ENCODE data around the gene DACT3.

The DACT3 gene

DNA sequence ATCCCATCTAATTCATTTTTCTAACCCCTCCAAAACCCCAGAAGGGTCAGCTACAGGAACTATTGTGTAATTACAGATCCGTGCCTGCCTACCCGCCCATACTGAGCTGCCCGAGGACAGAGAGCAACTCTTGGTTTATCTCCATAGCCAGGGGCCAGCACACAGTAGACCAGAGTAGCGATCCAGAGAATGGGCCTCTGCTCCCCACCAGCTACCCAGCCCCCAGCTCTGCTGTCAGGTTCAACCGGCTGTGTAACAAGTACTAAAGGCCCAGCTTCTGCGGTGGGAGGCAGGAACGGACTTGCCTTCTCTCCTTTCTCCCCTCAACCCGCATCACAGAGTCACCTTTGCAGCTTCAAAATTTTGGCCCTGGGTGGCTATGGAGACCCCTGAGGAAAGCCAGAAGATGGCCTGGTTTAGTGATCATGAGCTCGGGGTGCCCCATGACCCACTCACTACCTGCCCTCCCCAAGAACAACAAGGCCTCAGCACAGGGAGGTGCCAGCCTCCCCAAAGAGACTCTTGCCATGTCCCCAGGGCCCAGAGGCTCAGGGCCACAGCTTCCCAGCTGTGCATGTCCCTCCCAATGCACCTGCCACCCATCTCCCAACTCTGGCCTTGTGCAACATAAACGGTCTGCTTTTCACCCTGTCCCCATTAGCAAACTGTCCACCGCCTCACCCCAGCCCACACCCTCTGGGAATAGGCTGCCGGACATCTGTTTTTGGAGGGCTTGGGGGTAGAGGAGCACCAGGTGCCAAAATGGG lies 54.1 kb downstream of the DACT3 start:
- Histone ChIP-seq H3K79me2 (ENCODE audit: low read length) (peaks cover 44% of the 10 kb centered on the region), H3K4me3 (ENCODE audit: low read length) (no peak overlapping the region), H3K4me2 (ENCODE audit: low read length) (no peak overlapping the region), H3K27me3 (ENCODE audit: low read depth, low read length) (no peaks in the 10 kb centered on the region), H2AFZ (ENCODE audit: low read depth, low read length) (no peak overlapping the region), H4K20me1 (ENCODE audit: insufficient read depth, low read length) (peaks cover 44% of the 10 kb centered on the region), H3K4me1 (ENCODE audit: low read length) (peaks cover 25% of the 10 kb centered on the region), H3K36me3 (replicated peaks; ENCODE audit: low read depth, low read length) (peaks cover 67% of the 10 kb centered on the region), H3K9me3 (ENCODE audit: insufficient read depth, low read length) (no peaks in the 10 kb centered on the region), H3K9ac (ENCODE audit: low read length) (no peak overlapping the region), H3K27ac (ENCODE audit: low read length) (no peak overlapping the region)
- no peak for TF ChIP-seq EZH2phosphoT487 (IDR thresholded peaks at IDR 0.05; ENCODE audit: low read depth)
- no peak for TF ChIP-seq CTCF (IDR thresholded peaks at IDR 0.05; ENCODE audit: low read depth, low read length)

DNA sequence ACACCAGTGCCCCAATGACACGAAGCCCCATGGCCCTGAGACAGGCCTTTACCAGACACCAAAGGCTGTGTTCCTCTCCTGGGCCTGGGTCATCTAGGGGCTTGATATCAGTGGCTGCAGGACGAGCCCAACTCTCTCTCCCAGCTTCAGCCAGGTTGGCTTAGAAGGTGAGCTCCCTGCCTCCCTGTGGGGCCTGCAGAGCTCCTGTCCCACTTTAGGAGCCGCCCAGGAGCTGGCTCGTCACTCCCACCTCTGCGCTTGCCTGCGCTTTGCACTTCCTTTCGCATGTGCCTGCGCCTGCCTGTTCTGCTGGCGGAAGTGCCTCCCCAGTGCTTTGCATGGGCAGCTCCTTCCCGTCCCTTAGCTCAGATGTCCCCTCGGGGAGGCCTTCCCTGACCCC lies 55.0 kb downstream of the DACT3 start:
- H3K36me3 ChIP-seq (replicated peaks; ENCODE audit: low read depth, low read length) = peaks cover 65% of the 10 kb centered on the region
- peaks cover 51% of the 10 kb centered on the region for H3K79me2 ChIP-seq (ENCODE audit: low read length)

GRCh38 chr19:46605356-46605821 lies 55.6 kb downstream of the DACT3 start:
- Histone ChIP-seq H3K4me3 (ENCODE audit: low read length) (no peak overlapping the region), H3K9me3 (ENCODE audit: insufficient read depth, low read length) (no peaks in the 10 kb centered on the region), H3K27me3 (ENCODE audit: low read depth, low read length) (no peaks in the 10 kb centered on the region), H3K79me2 (ENCODE audit: low read length) (peaks cover 51% of the 10 kb centered on the region), H2AFZ (ENCODE audit: low read depth, low read length) (no peak overlapping the region), H3K27ac (ENCODE audit: low read length) (no peak overlapping the region), H3K9ac (ENCODE audit: low read length) (no peak overlapping the region), H3K36me3 (replicated peaks; ENCODE audit: low read depth, low read length) (peaks cover 58% of the 10 kb centered on the region), H3K4me2 (ENCODE audit: low read length) (no peak overlapping the region), H3K4me1 (ENCODE audit: low read length) (peaks cover 13% of the 10 kb centered on the region), H4K20me1 (ENCODE audit: insufficient read depth, low read length) (peaks cover 44% of the 10 kb centered on the region)
- TF ChIP-seq EZH2phosphoT487 (IDR thresholded peaks at IDR 0.05; ENCODE audit: low read depth) (no peak), CTCF (IDR thresholded peaks at IDR 0.05; ENCODE audit: low read depth, low read length) (no peak)

More for the DNA sequence above, 55.0 kb downstream of the DACT3 start:
- Histone ChIP-seq H2AFZ (ENCODE audit: low read depth, low read length) (no peak overlapping the region), H3K9me3 (ENCODE audit: insufficient read depth, low read length) (no peaks in the 10 kb centered on the region), H3K9ac (ENCODE audit: low read length) (no peak overlapping the region), H3K27ac (ENCODE audit: low read length) (no peak overlapping the region), H4K20me1 (ENCODE audit: insufficient read depth, low read length) (peaks cover 44% of the 10 kb centered on the region), H3K27me3 (ENCODE audit: low read depth, low read length) (no peaks in the 10 kb centered on the region), H3K4me3 (ENCODE audit: low read length) (no peak overlapping the region), H3K4me2 (ENCODE audit: low read length) (no peak overlapping the region), H3K4me1 (ENCODE audit: low read length) (peaks cover 17% of the 10 kb centered on the region)
- TF ChIP-seq CTCF (IDR thresholded peaks at IDR 0.05; ENCODE audit: low read depth, low read length) = no peak
- no peak for TF ChIP-seq EZH2phosphoT487 (IDR thresholded peaks at IDR 0.05; ENCODE audit: low read depth)

DNA sequence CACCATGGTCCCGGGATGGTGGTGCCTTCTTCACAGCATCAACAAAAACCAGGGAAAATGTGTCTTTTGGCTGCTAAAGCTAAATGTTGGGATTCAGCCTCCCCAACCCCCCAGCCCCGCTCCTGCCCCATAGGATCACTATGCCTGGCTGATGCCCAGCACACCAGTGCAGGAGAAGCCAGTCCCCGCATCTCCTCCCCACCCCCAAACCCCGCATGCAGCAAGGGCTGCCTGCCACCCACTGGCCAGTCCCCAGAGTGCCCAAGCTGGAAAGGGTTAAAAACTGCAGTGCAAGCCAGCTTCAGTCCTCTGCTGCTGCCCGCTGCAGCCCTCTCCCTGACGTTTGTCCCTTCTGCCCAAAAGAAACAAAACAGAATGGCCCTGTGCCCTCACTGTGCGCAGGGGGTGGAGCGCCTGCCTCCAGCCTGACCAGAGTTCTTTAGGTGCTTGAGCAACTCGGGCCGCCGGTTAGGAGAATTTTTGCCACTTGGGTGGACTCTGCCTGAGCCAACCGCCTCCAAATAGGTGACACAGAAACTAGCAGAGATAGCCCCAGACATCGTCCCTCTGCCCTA lies 56.1 kb downstream of the DACT3 start:
- no peak overlapping the region for H3K4me3 ChIP-seq (ENCODE audit: low read length)
- H3K36me3 ChIP-seq (replicated peaks; ENCODE audit: low read depth, low read length) = peaks cover 55% of the 10 kb centered on the region
- no peak overlapping the region for H3K27ac ChIP-seq (ENCODE audit: low read length)
- H3K27me3 ChIP-seq (ENCODE audit: low read depth, low read length) = no peaks in the 10 kb centered on the region
- H3K4me1 ChIP-seq (ENCODE audit: low read length) = peaks cover 18% of the 10 kb centered on the region
- TF ChIP-seq CTCF (IDR thresholded peaks at IDR 0.05; ENCODE audit: low read depth, low read length) (no peak), EZH2phosphoT487 (IDR thresholded peaks at IDR 0.05; ENCODE audit: low read depth) (no peak)
- H4K20me1 ChIP-seq (ENCODE audit: insufficient read depth, low read length) = peaks cover 44% of the 10 kb centered on the region
- no peak overlapping the region for H3K4me2 ChIP-seq (ENCODE audit: low read length)
- H2AFZ ChIP-seq (ENCODE audit: low read depth, low read length) = no peak overlapping the region
- H3K9ac ChIP-seq (ENCODE audit: low read length) = no peak overlapping the region
- no peaks in the 10 kb centered on the region for H3K9me3 ChIP-seq (ENCODE audit: insufficient read depth, low read length)
- peaks cover 51% of the 10 kb centered on the region for H3K79me2 ChIP-seq (ENCODE audit: low read length)
